Parathyroid adenoma (tissue), 2 donors: ENCODE measurements around the gene ESRRA.

Experiments used
- H2AFZ ChIP-seq: fragments of 300-600 bp; sonication (generic); one replicate; pipeline ENCODE4 v1.7.0; 2017; ENCODE audit warnings: antibody characterized with exemption, mild to moderate bottlenecking
- H3K27ac ChIP-seq: fragments of 300-600 bp; sonication (generic); one replicate; pipeline ENCODE4 v1.7.0; 2017
- H3K27me3 ChIP-seq: fragments of 300-600 bp; sonication (generic); one replicate; pipeline ENCODE4 v1.7.0; 2017; ENCODE audit warnings: low read length; ENCODE audit not compliant: control insufficient read depth, insufficient read depth
- H3K36me3 ChIP-seq: fragments of 300-600 bp; sonication (generic); one replicate; pipeline ENCODE4 v1.7.0; 2017; ENCODE audit warnings: low read length; ENCODE audit not compliant: control insufficient read depth, insufficient read depth
- H3K4me1 ChIP-seq: fragments of 300-600 bp; sonication (generic); one replicate; pipeline ENCODE4 v1.7.0; 2017; ENCODE audit warnings: control low read depth
- H3K4me2 ChIP-seq: fragments of 300-600 bp; sonication (generic); one replicate; pipeline ENCODE4 v1.7.0; 2017; ENCODE audit warnings: low read length
- H3K4me3 ChIP-seq: fragments of 300-600 bp; sonication (generic); one replicate; pipeline ENCODE4 v1.7.0; 2017; ENCODE audit warnings: low read depth, low read length
- H3K79me2 ChIP-seq: fragments of 300-600 bp; sonication (generic); one replicate; pipeline ENCODE4 v1.7.0; 2017; ENCODE audit warnings: control low read depth
- H3K9ac ChIP-seq: fragments of 300-600 bp; sonication (generic); one replicate; pipeline ENCODE4 v1.7.0; 2017; ENCODE audit warnings: mild to moderate bottlenecking
- H3K9me3 ChIP-seq: fragments of 300-600 bp; sonication (generic); one replicate; pipeline ENCODE4 v1.7.0; 2017; ENCODE audit warnings: low read length; ENCODE audit not compliant: control insufficient read depth
- TF ChIP-seq, protein P1 (sequence below): fragments of 300-600 bp; sonication (generic); IDR thresholded peaks from one replicate; pipeline ENCODE4 v1.7.0; 2017; ENCODE audit warnings: antibody characterized with exemption, mild to moderate bottlenecking
- donor health status: primary hyperparathyroidism.

ESRRA gene

DNA sequence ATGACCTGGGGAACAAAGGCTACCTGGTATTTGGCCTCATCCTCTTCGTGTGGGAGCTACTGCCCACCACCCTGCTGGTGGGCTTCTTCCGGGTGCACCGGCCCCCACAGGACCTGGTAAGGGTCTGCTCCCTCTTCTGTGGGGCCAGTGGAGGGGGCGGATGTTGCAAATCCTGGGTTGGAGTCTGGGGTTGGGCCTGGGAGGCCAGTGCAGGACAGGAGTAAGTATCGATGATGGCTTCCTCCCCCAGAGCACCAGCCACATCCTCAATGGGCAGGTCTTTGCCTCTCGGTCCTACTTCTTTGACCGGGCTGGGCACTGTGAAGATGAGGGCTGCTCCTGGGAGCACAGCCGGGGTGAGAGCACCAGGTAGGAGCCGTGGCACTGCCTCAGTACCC lies 17.0 kb upstream of the ESRRA start:
- Histone ChIP-seq H3K27ac (no peak overlapping the region), H2AFZ (no peak overlapping the region), H3K36me3 (no peaks in the 10 kb centered on the region), H3K9me3 (no peaks in the 10 kb centered on the region), H3K4me2 (no peak overlapping the region), H3K4me3 (no peak overlapping the region), H3K4me1 (peaks cover 6% of the 10 kb centered on the region), H3K79me2 (peaks cover 10% of the 10 kb centered on the region), H3K27me3 (no peaks in the 10 kb centered on the region), H3K9ac (no peak overlapping the region)
- TF ChIP-seq, protein P1, sequence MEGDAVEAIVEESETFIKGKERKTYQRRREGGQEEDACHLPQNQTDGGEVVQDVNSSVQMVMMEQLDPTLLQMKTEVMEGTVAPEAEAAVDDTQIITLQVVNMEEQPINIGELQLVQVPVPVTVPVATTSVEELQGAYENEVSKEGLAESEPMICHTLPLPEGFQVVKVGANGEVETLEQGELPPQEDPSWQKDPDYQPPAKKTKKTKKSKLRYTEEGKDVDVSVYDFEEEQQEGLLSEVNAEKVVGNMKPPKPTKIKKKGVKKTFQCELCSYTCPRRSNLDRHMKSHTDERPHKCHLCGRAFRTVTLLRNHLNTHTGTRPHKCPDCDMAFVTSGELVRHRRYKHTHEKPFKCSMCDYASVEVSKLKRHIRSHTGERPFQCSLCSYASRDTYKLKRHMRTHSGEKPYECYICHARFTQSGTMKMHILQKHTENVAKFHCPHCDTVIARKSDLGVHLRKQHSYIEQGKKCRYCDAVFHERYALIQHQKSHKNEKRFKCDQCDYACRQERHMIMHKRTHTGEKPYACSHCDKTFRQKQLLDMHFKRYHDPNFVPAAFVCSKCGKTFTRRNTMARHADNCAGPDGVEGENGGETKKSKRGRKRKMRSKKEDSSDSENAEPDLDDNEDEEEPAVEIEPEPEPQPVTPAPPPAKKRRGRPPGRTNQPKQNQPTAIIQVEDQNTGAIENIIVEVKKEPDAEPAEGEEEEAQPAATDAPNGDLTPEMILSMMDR, result no peak

DNA sequence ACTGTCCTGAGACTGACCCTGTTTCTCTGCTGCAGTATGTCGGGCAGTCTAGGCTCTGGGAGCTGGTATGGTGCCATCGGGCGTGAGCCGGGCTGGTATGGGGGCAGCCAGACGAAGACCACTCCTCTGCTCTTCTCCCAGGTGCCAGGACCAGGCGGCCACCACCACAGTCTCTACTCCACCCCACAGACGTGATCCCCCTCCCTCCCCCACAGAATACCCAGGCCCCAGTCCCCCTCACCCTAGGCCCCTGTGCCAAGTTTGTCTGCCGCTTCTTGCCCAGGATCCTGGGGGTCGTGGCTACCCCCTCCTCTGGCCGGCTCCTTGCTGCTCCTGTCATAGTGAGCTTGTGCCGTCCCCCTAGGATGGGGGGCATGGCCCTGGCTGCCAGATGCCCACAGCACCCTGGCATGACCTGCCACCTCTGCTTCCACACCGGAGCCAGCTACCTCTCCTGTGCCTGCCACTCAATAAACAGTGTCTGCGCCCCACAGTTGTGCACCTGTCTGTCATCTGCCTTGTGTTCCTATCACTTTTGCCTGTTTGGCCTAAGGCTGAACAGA lies 16.2 kb upstream of the ESRRA start:
- H3K27me3 ChIP-seq, result no peaks in the 10 kb centered on the region

DNA sequence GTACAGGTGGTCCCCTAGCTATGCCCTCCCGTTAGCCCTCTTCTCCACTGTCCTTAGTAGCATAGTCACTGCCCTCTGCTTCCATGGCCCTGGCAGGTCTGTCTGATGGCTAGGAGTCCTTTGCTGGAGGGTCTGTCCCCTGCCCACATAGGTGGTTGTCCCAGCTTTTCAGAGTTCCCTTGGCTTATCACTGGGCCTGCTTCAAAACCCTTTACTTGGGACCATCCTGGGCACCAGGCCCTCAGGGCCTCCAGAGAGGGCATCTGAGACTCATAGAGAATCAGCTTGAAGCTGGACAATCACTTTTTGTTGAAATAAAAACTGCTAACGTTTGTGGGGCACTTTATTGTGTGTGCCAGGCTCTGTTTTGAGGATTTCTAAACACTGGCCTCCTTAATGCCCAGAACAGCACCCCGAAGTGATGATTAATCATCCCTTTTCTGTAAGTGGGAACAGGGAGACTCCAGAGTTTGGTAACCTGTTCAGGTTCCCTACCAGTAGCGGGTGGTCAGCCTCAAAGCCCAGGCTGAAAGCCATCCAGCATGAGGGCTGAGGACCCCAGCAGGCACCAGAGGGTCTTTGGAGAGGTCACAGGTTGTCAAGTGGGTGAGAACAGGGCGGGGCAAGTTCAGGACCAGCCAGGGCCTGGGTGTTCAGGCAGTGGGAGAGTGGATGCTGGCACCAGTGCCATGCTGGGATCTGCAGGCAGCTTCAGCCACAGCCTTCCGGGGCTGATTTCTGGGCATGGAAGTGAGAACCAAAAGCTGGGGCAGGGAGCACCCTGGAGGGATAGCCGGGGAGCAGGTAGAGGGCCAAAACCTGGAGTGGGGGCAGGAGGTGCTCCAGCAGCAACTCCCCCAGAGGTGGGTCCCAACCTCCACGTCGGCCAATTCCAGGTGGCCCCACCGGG lies 14.7 kb upstream of the ESRRA start:
- Histone ChIP-seq H3K79me2 (no peaks in the 10 kb centered on the region), H3K9me3 (no peaks in the 10 kb centered on the region), H3K27me3 (no peaks in the 10 kb centered on the region), H3K4me2 (no peak overlapping the region), H2AFZ (no peak overlapping the region), H3K36me3 (no peaks in the 10 kb centered on the region), H3K4me1 (peaks cover 2% of the 10 kb centered on the region), H3K27ac (no peak overlapping the region), H3K4me3 (no peak overlapping the region), H3K9ac (no peak overlapping the region)
- TF ChIP-seq, protein P1, result no peak

More for the DNA sequence above, 16.2 kb upstream of the ESRRA start:
- Histone ChIP-seq H3K4me1 (peaks cover 2% of the 10 kb centered on the region), H3K4me2 (no peak overlapping the region), H3K9ac (no peak overlapping the region), H3K9me3 (no peaks in the 10 kb centered on the region), H3K4me3 (no peak overlapping the region), H2AFZ (no peak overlapping the region), H3K36me3 (no peaks in the 10 kb centered on the region), H3K79me2 (peaks cover 4% of the 10 kb centered on the region), H3K27ac (no peak overlapping the region)
- TF ChIP-seq, protein P1, result no peak

DNA sequence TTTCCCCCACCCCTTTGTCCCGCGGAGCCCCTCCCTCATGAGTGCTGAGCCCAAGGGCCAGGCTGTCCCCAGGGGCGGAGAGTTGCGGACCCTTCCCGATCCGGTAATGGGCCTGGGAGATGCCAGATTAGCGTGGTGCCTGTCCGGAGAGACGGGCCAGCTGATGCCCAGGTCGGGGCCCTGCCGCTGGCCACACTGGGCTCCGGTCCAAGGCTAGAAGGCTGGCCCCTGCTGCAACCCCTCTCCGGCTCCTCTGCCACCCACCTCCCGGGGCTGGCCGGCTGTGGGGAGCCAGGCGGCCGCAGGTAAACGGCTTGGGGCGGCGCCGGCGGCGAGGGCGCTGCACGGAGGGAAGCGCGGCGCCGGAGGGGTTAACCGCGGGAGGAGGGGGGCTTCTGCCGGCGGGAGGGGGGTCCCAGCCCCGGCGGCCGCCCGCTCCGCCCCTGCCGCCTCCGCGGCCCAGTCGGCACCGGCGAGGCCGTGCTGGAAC lies 14.0 kb upstream of the ESRRA start, which contains the start of gene KCNK4:
KCNK4 (plus strand) TSS at position 41 of the 490 bp plus-strand sequence. CDS start 1,717 bp downstream, outside the sequence.
- no peak within 1 kb of the TSS for H3K4me3 ChIP-seq

More for the DNA sequence above, 14.0 kb upstream of the ESRRA start, which contains the start of gene KCNK4:
- Histone ChIP-seq H3K79me2 (no peaks in the 10 kb centered on the region), H3K9me3 (no peaks in the 10 kb centered on the region), H3K9ac (no peak within 1 kb of the TSS), H3K36me3 (no peaks in the 10 kb centered on the region), H3K27me3 (no peaks in the 10 kb centered on the region), H2AFZ (no peak within 1 kb of the TSS), H3K4me1 (peaks cover 2% of the 10 kb centered on the region), H3K4me2 (no peak within 1 kb of the TSS), H3K27ac (no peak within 1 kb of the TSS)
- TF ChIP-seq, protein P1, result no peak
